GM12864 (cell line): Measurements from ENCODE around the gene BMF.
A peak's percentile ranks its signal among the peaks of the same experiment; 100 is the strongest.

Experiments
- DNase-seq: peaks from one replicate; pipeline ENCODE4 v3.0.0-alpha.2; 2011; ENCODE audit warnings: low read depth
- H3K4me3 ChIP-seq: 2 replicates; pipeline ENCODE4 v1.5.1; 2011; ENCODE audit warnings: mild to moderate bottlenecking, low read depth, low read length, control low read depth
- CTCF ChIP-seq: IDR thresholded peaks from 2 replicates; pipeline ENCODE4 v1.5.1; 2011; ENCODE audit warnings: low read depth, mild to moderate bottlenecking, moderate library complexity, low read length, control low read depth, inconsistent platforms; ENCODE audit errors: missing control alignments

BMF gene

DNA sequence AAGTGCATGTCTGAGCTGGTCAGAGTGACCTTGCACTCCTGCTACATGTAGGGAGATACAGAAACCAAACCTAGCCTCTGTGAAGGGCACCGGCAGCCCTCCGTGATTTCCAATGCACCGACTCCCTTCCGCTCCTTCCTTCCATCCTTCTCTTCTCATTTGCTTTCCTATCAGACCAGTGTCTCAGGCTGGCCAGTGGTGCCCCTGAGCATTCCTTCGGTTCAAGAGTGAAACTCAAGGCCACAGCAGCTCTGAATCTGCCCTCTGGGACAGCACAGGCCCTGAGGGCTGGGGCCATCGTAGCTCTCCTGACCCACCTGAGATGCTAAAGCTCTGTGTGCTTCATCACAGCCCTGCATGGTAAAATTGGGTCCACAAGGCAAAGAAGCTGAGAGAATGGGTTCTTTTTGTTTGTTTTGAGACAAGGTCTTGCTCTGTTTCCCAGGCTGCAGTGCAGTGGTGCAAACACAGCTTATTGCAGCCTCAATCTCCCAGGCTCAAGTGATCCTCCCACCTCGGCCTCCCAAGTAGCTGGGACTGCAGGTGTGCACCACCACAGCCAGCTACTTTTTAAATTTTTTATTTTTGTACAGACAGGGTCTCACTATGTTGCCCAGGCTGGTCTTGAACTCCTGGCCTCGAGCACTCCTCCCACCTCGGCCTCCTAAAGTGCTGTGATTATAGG, 2.3 kb upstream of the BMF start:
- no peak for DNase-seq
- no peak overlapping the region for H3K4me3 ChIP-seq
- TF ChIP-seq CTCF = no peak

DNA sequence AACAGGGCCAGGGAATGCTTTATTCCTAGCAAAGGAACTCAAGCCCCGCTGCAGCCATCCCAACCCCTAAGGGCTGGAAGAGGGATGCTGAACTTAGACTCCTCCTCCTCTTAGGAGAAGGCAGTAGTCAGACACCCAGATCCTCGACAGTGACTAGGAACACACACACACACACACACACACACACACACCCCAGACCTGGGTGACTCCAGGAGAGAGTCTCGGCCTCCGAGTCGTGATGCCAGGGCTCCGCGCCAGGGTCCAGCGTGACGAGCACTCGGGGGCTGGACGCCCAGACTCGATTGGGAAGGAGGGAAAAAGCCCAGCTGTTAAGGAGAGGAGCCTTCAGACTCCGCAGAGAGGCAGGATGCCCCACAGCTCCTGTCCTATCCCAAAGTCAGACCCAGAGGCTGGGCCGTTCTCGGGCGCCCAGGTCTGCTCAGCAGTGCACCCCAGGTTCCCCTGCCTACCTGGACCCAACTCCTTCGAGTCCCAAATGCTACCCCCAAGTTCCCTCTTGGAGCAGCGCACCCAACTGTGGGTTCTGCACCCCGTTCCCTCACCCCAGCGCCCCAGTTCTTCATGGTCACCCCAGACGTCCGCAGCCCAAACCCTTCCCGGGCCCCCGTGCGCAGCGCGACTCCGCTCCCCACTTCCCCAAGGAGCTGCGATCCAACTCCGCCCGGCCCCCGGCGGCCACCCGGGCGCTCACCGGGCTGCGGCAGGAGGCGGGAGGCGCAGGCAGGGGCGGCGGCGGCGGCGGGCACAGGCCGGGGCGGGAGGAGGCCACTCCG, 421 bp downstream of the BMF start:
- DNase-seq = no peak
- TF ChIP-seq CTCF = no peak
- H3K4me3 ChIP-seq = peak overlapping the region; percentile 74

GRCh38 chr15:40106203-40107161, 2.2 kb downstream of the BMF start:
- DNase-seq = peak; percentile 77
- TF ChIP-seq CTCF = no peak
- H3K4me3 ChIP-seq = peak overlapping the region; percentile 46; the same call in 1 of the 2 replicates

DNA sequence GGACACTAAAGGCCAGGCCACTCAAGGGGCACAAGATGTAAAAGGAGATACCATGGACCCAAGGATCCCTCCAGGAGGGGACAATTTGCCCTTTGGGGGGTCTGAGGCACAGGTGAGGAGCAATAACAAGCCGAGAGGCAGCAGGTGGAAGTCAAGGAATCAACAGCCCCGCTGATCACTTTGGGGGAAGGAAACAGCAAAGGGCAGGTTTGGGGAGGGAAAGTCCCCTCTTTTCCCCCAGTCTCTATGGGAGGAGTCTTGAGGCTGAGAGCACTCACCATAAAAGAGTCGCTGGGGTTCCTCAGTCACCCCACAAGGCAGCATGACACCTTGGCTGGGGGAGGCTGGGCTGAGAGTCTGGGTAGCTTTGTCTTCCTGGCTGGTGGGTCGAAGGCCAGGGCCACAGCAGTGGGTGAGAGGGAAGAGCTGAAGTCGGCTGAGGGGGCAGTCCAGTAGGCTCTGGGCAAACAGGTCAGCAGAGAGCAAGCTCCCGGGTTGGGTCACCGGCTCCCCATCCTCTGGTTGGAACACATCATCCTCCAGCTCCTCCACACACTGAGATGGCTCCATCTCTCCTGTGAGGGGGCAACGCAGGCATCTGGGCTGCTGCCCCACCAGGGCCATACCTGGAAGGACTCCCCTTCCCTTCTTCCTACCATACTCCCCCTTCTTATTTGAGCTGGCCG, 3.0 kb downstream of the BMF start:
- H3K4me3 ChIP-seq = peak overlapping the region; percentile 46

GRCh38 chr15:40104865-40105516, 3.7 kb downstream of the BMF start:
- peak overlapping the region; percentile 46 for H3K4me3 ChIP-seq
- peak; percentile 99 for TF ChIP-seq CTCF
- DNase-seq = no peak

More for the DNA sequence above, 3.0 kb downstream of the BMF start:
- no peak for DNase-seq
- TF ChIP-seq CTCF = no peak

- TF ChIP-seq CTCF = no peak
- H3K4me3 ChIP-seq = peak overlapping the region; percentile 46
- no peak for DNase-seq
These were observed 4.3 kb downstream of the BMF start for GRCh38 chr15:40104296-40104864.
